MCF 10A (cell line): ENCODE results near the gene TRIM64C. TPM values are rescaled to one million over a fixed set of nuclear protein-coding genes. Genes with fewer than 3 reads are reported as not detected.
"Not testable (repeated sequence)": the region's sequence is repeated elsewhere in the genome, so short reads cannot be mapped to it uniquely, and the experiment has no call there.

Experiments used
- Bru-seq: library from RNA; stranded (reverse); fragments of 400-500 nt; gene quantifications from one replicate; lab custom pipeline; 2021; lab: Mats Ljungman, UMichigan
- BruChase-seq, 2 experiments: library from RNA; stranded (reverse); fragments of 400-500 nt; gene quantifications; one replicate each; lab custom pipeline; 2021; lab: Mats Ljungman, UMichigan
- BruUV-seq: library from RNA; stranded (reverse); fragments of 400-500 nt; replicated peaks from 2 replicates; lab custom pipeline; 2021; lab: Mats Ljungman, UMichigan
- CTCF ChIA-PET: fragments of 300-600 bp; sonication (Branson Sonifier 250); formaldehyde crosslinking; extraction: SDS; loops from one replicate; lab custom pipeline; 2021; ENCODE audit warnings: antibody characterized with exemption, inconsistent platforms; lab: Yijun Ruan, JAX
- POLR2A ChIA-PET: fragments of 300-600, 350-650 bp; sonication (Branson Sonifier 250); formaldehyde crosslinking; extraction: SDS; loops from one replicate; lab custom pipeline; 2020; ENCODE audit warnings: antibody characterized with exemption, inconsistent platforms; lab: Yijun Ruan, JAX
- DNase-seq: peaks from one replicate; pipeline ENCODE4 v3.0.0-alpha.2; 2018; ENCODE audit not compliant: unreplicated experiment
- H3K27ac Mint-ChIP-seq: one replicate; pipeline ENCODE4 v1.8.0; 2022; ENCODE audit warnings: mild to moderate bottlenecking, low read depth, mixed read lengths; ENCODE audit not compliant: unreplicated experiment
- H3K27me3 Mint-ChIP-seq: one replicate; pipeline ENCODE4 v1.8.0; 2022; ENCODE audit warnings: mixed read lengths; ENCODE audit not compliant: insufficient read depth, unreplicated experiment
- H3K36me3 Mint-ChIP-seq: one replicate; pipeline ENCODE4 v1.8.0; 2022; ENCODE audit warnings: mild to moderate bottlenecking, moderate library complexity, mixed read lengths; ENCODE audit not compliant: insufficient read depth, unreplicated experiment
- H3K4me1 Mint-ChIP-seq: one replicate; pipeline ENCODE4 v1.8.0; 2022; ENCODE audit warnings: mixed read lengths; ENCODE audit not compliant: insufficient read depth, unreplicated experiment
- H3K4me3 Mint-ChIP-seq: one replicate; pipeline ENCODE4 v1.8.0; 2022; ENCODE audit warnings: mild to moderate bottlenecking, moderate library complexity, mixed read lengths; ENCODE audit not compliant: unreplicated experiment
- H3K9me3 Mint-ChIP-seq: one replicate; pipeline ENCODE4 v1.8.0; 2022; ENCODE audit warnings: mixed read lengths; ENCODE audit not compliant: unreplicated experiment
- intact Hi-C: fragments of 100-400 bp; cut with micrococcal nuclease; formaldehyde crosslinking; loops from 2 replicates; pipeline ENCODE4 v1.14.1; 2022
- long read RNA-seq: library from polyadenylated mRNA; stranded (forward); transcript quantifications from one replicate; pipeline ENCODE4 v2.0.0, GENCODE V29; 2022
- total RNA-seq: library from RNA; stranded (reverse); gene quantifications from 2 replicates; pipeline ENCODE4 v1.2.3, GENCODE V29; 2022

Gene TRIM64C, protein sequence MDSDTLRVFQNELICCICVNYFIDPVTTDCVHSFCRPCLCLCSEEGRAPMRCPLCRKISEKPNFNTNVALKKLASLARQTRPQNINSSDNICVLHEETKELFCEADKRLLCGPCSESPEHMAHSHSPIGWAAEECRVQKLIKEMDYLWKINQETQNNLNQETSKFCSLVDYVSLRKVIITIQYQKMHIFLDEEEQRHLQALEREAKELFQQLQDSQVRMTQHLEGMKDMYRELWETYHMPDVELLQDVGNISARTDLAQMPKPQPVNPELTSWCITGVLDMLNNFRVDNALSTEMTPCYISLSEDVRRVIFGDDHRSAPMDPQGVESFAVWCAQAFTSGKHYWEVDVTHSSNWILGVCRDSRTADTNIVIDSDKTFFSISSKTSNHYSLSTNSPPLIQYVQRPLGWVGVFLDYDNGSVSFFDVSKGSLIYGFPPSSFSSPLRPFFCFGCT
- not detected in 2 replicates for total RNA-seq
- Bru-seq, nascent RNA: not detected
- not detected for BruChase-seq, experiment 1, labeled RNA remaining after a 6-hour chase
- not detected for BruChase-seq, experiment 2, labeled RNA remaining after a 2-hour chase
- long read RNA-seq: 0 reads

DNA sequence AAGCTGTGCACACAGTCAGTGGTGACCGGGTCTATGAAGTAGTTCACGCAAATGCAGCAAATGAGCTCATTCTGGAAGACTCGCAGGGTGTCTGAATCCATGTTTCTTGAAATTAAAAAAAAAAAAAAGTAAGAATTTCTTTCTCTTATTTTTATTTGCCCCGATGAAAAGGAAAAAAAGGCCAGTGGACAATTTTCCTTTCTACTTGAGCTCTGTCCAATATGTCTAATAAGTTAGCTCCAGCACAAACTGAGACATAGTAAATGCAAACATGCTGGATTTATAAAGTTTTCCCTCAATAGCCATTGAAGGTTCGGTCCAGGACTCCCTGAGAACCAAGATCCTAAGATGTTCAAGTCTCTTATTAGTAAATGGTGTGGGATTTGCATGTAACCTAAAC is at the start of gene TRIM64C:
Gene TRIM64C (minus strand): TSS at position 101 of the 400 bp plus-strand sequence. CDS start 0 bp downstream, at position 101.
- H3K27me3 Mint-ChIP-seq, H3K27ac Mint-ChIP-seq, H3K4me3 Mint-ChIP-seq, intact Hi-C loops, BruUV-seq, H3K9me3 Mint-ChIP-seq, DNase-seq, CTCF ChIA-PET, H3K36me3 Mint-ChIP-seq, H3K4me1 Mint-ChIP-seq: not testable (repeated sequence)
- POLR2A ChIA-PET: interaction anchor here (0.6 kb wide), 2 partner anchors 19 to 59 kb away, joined by 3 to 4 read pairs; no protein-coding TSS in a partner anchor

DNA sequence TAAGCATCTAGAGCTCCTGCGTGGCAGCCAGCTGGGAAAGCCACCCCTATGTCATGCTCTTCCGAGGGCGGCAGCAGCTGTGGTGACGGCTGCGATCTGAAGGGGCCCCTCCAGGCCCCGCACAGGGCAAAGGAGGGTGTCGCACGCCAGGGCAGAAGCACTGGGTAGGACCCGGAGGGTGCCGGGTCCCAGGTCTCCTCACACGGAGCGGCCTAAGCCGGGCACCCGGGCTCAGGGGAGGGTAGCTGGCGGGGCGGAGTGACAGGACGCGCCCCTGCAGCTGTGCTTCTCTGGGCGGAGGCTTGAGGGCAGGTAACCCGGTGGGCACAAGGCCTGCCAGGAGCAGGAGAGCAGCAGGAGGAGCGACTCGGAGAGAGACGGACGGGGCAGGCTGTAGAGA is 43.4 kb upstream of the TRIM64C start:
- CTCF ChIA-PET, BruUV-seq, H3K36me3 Mint-ChIP-seq, H3K9me3 Mint-ChIP-seq, H3K27me3 Mint-ChIP-seq, H3K4me3 Mint-ChIP-seq, H3K4me1 Mint-ChIP-seq, POLR2A ChIA-PET, intact Hi-C loops, H3K27ac Mint-ChIP-seq, DNase-seq: not testable (repeated sequence)

DNA sequence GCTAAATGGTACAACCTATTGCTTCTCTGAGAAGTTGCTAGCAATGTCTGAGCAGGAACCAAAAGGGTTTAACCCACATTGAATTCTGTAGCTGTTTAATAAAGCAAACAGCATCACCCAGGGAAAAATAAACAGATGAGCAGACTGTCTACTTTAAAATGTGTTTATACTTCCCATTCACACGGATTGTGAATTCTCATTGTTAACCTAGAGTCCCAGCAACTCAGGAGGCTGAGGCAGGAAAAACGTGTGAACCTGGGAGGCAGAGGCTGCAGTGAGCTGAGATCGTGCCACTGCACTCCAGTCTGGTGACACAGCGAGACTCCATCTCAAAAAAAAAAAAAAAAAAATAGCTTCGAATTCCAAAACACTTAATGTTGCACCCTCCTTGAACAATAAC is 11.0 kb upstream of the TRIM64C start:
- BruUV-seq, POLR2A ChIA-PET, H3K9me3 Mint-ChIP-seq: not testable (repeated sequence)

DNA sequence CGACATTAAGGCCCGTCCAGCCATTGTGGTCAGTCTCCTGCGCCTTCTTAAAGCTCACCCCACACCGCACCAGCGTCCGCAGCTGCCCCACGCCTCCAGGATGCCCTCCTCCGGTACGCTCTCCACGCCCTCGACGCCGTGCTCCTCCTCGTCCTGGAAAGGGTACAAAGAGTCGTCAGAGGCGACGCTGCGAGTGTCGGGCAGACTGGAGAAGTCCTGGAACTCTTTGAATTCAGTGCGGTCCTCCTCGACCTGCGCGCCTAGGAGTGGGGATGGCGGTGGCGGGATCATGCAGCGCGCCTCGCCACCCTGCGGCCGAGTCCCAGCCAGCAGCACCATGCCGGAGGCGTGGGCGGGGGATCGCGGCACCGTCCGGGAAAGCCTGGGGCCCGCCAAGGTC is 9.1 kb downstream of the TRIM64C start:
- H3K36me3 Mint-ChIP-seq, CTCF ChIA-PET, intact Hi-C loops, DNase-seq, POLR2A ChIA-PET, H3K27ac Mint-ChIP-seq, H3K27me3 Mint-ChIP-seq, H3K4me3 Mint-ChIP-seq, H3K4me1 Mint-ChIP-seq, BruUV-seq, H3K9me3 Mint-ChIP-seq: not testable (repeated sequence)

More for the DNA sequence above, 11.0 kb upstream of the TRIM64C start:
- DNase-seq, H3K27ac Mint-ChIP-seq, CTCF ChIA-PET, H3K4me3 Mint-ChIP-seq, H3K36me3 Mint-ChIP-seq, H3K4me1 Mint-ChIP-seq, H3K27me3 Mint-ChIP-seq, intact Hi-C loops: not testable (repeated sequence)

DNA sequence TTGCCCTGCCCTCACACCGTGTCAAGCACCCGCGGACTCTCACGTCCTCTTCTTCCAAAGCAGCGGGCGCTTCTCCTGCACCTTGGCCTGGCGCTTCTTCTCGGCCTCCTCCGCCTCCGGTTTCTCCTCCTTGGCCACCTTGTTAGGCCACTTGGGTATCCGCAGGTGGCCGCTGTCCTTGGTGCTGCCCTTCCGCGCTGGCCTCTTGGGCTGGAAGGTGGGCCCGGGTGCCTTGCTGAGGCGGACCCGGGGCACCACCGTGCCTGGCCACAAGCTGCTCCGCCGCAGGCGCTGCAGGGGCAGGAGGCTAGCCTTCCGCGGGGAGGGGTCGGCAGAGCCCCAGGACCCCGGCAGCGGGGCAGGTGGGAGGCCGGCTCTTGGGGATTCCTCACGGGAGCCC is 10.7 kb downstream of the TRIM64C start:
- intact Hi-C loops, H3K36me3 Mint-ChIP-seq, H3K4me1 Mint-ChIP-seq, DNase-seq, BruUV-seq, H3K27me3 Mint-ChIP-seq, POLR2A ChIA-PET, H3K27ac Mint-ChIP-seq, H3K4me3 Mint-ChIP-seq, H3K9me3 Mint-ChIP-seq, CTCF ChIA-PET: not testable (repeated sequence)

DNA sequence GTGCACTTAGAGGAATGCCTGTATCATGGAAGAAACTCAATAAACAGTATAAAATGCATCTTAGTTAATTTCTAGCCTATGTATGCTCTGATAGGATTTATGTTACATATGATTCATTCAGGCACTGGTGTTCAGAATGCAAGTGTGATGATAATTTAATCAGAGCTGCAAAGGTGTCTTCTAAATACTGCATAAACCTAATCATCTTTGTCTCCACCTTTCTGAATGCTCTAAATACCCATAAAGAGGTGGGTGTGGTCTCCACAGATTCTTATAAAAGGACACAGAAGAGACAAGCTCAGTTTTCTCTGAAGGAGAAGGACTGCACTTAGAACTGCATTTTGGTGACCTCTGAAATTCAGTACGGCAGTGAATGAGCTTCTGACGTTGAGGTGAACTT is 30.4 kb downstream of the TRIM64C start, which contains the start of gene TRIM49B:
Gene TRIM49B (plus strand): TSS at position 301 of the 400 bp plus-strand sequence. CDS start 2,777 bp downstream, outside the sequence.
- H3K27ac Mint-ChIP-seq, POLR2A ChIA-PET: not testable (repeated sequence)

More for the DNA sequence above, 30.4 kb downstream of the TRIM64C start, which contains the start of gene TRIM49B:
- H3K9me3 Mint-ChIP-seq, H3K4me3 Mint-ChIP-seq, H3K4me1 Mint-ChIP-seq, H3K27me3 Mint-ChIP-seq, DNase-seq, intact Hi-C loops, H3K36me3 Mint-ChIP-seq, BruUV-seq: not testable (repeated sequence)
- CTCF ChIA-PET: interaction anchor here (0.6 kb wide), 1 partner anchor 192 kb away, joined by 4 read pairs; no protein-coding TSS in a partner anchor

Other genes with a start within 250 kb of the TRIM64C start
- gene TRIM51G, start 75.2 kb downstream of the TRIM64C start, total RNA-seq: not detected in 2 replicates
- not detected in 2 replicates for gene TRIM49B, start 30.3 kb downstream of the TRIM64C start, total RNA-seq
- not detected in 2 replicates for gene FOLH1, start 149.5 kb upstream of the TRIM64C start, total RNA-seq